Karpas-422 (cell line): Measurements from ENCODE around the gene OR10A2. TPM values are rescaled to one million over a fixed set of nuclear protein-coding genes. Genes with fewer than 3 reads are reported as not detected.

Source experiments
- DNase-seq: peaks from one replicate; pipeline ENCODE4 v3.0.0-alpha.2; 2015
- H2AFZ ChIP-seq: fragments of 200-600 bp; sonication (generic); 2 replicates; pipeline ENCODE4 v1.6.1; 2014; ENCODE audit warnings: antibody characterized with exemption, low read length, mixed read lengths
- H3K27ac ChIP-seq: fragments of 200-600 bp; sonication (generic); 2 replicates; pipeline ENCODE4 v1.5.1; 2014; ENCODE audit warnings: mild to moderate bottlenecking, low read length, moderate library complexity
- H3K27me3 ChIP-seq: fragments of 200-600 bp; sonication (generic); 2 replicates; pipeline ENCODE4 v1.6.1; 2014; ENCODE audit warnings: low read length, mixed read lengths
- H3K36me3 ChIP-seq: fragments of 200-600 bp; sonication (generic); 2 replicates; pipeline ENCODE4 v1.6.1; 2014; ENCODE audit warnings: low read length, mixed read lengths; ENCODE audit not compliant: insufficient read depth
- H3K4me1 ChIP-seq: fragments of 200-600 bp; sonication (generic); 2 replicates; pipeline ENCODE4 v1.6.1; 2014; ENCODE audit warnings: mild to moderate bottlenecking, low read length, mixed read lengths
- H3K4me2 ChIP-seq: fragments of 200-600 bp; sonication (generic); 2 replicates; pipeline ENCODE4 v1.6.1; 2014; ENCODE audit warnings: low read length, low read depth, mild to moderate bottlenecking; ENCODE audit not compliant: poor library complexity, severe bottlenecking
- H3K4me3 ChIP-seq: fragments of 200-600 bp; sonication (generic); 2 replicates; pipeline ENCODE4 v1.5.1; 2014; ENCODE audit warnings: mild to moderate bottlenecking, antibody characterized with exemption, low read length, mixed read lengths
- H3K79me2 ChIP-seq: fragments of 200-600 bp; sonication (generic); 2 replicates; pipeline ENCODE4 v1.6.1; 2014; ENCODE audit warnings: mild to moderate bottlenecking, low read length, mixed read lengths
- H3K9ac ChIP-seq: fragments of 200-600 bp; sonication (generic); 2 replicates; pipeline ENCODE4 v1.6.0; 2014; ENCODE audit warnings: low read length
- H3K9me2 ChIP-seq: fragments of 200-600 bp; sonication (generic), shearing (Covaris generic); replicated peaks from 2 replicates; pipeline ENCODE4 v1.6.0; 2014; ENCODE audit warnings: mild to moderate bottlenecking, low read length, moderate library complexity; ENCODE audit not compliant: insufficient read depth
- H3K9me3 ChIP-seq: fragments of 300-700, 200-600 bp; sonication (generic); 2 replicates; pipeline ENCODE4 v1.6.1; 2014; ENCODE audit warnings: low read length, mixed read lengths
- H4K20me1 ChIP-seq: fragments of 200-600 bp; sonication (generic); 2 replicates; pipeline ENCODE4 v1.6.1; 2014; ENCODE audit warnings: mild to moderate bottlenecking, antibody characterized with exemption, low read length, low read depth; ENCODE audit not compliant: insufficient read depth
- total RNA-seq: library from RNA; depleted of rRNA; stranded (reverse); fragments of >200 nt; shearing (Covaris generic); gene quantifications from 2 replicates; pipeline ENCODE4 v1.2.3, GENCODE V29; 2014; ENCODE audit warnings: low replicate concordance; rRNA removed

Gene OR10A2
- total RNA-seq, 1 experiment from 2014 or later: not detected

- no peaks in the 10 kb centered on the region for H3K9me2 ChIP-seq
- H3K27ac ChIP-seq: no peak overlapping the region
- H3K4me2 ChIP-seq: no peak overlapping the region
- no peaks in the 10 kb centered on the region for H3K27me3 ChIP-seq
- no peak overlapping the region for H3K9ac ChIP-seq
- no peaks in the 10 kb centered on the region for H4K20me1 ChIP-seq
- no peaks in the 10 kb centered on the region for H3K79me2 ChIP-seq
- H3K4me3 ChIP-seq: no peak overlapping the region
- H3K4me1 ChIP-seq: no peaks in the 10 kb centered on the region
- H2AFZ ChIP-seq: no peak overlapping the region
- H3K36me3 ChIP-seq: no peaks in the 10 kb centered on the region
- DNase-seq: no peak
- no peaks in the 10 kb centered on the region for H3K9me3 ChIP-seq
Measured at GRCh38 chr11:6911948-6912347, 49.1 kb downstream of the OR10A2 start.

DNA sequence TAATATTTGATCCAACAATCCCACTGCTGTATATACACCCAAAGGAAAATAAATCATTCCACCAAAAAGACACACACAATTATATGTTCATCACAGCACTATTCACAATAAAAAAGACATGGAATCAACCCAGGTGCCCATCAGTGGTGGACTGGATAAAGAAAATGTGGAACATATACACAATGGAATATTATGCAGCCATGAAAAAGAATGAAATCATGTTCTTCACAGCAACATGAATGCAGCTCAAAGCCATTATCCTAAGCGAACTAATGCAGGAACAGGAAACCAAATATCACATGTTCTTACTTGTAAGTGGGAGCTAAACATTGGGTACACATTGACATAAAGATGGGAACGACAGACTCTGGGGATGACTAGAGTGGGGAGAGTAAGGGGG, 56.8 kb downstream of the OR10A2 start:
- no peak overlapping the region for H3K9ac ChIP-seq
- H3K4me1 ChIP-seq: no peaks in the 10 kb centered on the region
- no peaks in the 10 kb centered on the region for H3K9me2 ChIP-seq
- H3K79me2 ChIP-seq: no peaks in the 10 kb centered on the region
- no peak overlapping the region for H2AFZ ChIP-seq
- DNase-seq: no peak
- no peaks in the 10 kb centered on the region for H3K27me3 ChIP-seq
- no peak overlapping the region for H3K27ac ChIP-seq
- no peaks in the 10 kb centered on the region for H3K36me3 ChIP-seq
- H3K9me3 ChIP-seq: no peaks in the 10 kb centered on the region
- no peak overlapping the region for H3K4me2 ChIP-seq
- no peaks in the 10 kb centered on the region for H4K20me1 ChIP-seq
- no peak overlapping the region for H3K4me3 ChIP-seq

DNA sequence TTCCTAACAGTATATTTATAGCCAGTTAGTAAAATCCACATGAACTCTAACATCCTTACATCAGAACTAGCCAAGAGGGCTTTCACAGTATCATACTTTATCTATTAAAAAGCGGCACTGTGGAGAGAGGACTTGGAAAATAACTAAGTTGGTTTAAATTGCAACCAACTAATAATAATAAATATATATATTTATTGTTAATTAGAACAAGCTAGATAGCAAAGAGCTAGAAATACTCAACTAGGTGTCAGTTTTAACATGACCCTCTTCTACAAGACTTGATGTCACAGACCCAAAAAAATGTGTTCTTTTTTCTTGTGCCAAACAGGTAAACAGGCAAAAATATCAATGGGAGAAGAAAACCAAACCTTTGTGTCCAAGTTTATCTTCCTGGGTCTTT, 57.8 kb downstream of the OR10A2 start, which contains the start of gene OR2D3:
Gene OR2D3 (plus strand): TSS at position 301 of the 400 bp plus-strand sequence. CDS start 0 bp downstream, at position 301.
- Histone ChIP-seq H2AFZ (no peak within 1 kb of the TSS), H3K4me1 (peaks cover 3% of the 10 kb centered on the region), H3K36me3 (no peaks in the 10 kb centered on the region), H3K9me3 (no peaks in the 10 kb centered on the region), H3K27ac (no peak within 1 kb of the TSS), H3K79me2 (no peaks in the 10 kb centered on the region), H3K4me3 (no peak within 1 kb of the TSS), H3K9ac (no peak within 1 kb of the TSS), H3K4me2 (no peak within 1 kb of the TSS), H3K9me2 (no peaks in the 10 kb centered on the region), H4K20me1 (no peaks in the 10 kb centered on the region), H3K27me3 (no peaks in the 10 kb centered on the region)
- DNase-seq: no peak

Other genes with a start within 250 kb of the OR10A2 start
- gene TPP1, start 243.6 kb upstream of the OR10A2 start, total RNA-seq: 41.5 and 45.5 TPM in 2 replicates
- 0.04 and 0.11 TPM in 2 replicates for gene DCHS1, start 207.2 kb upstream of the OR10A2 start, total RNA-seq
- 55.4 and 67.3 TPM in 2 replicates for gene MRPL17, start 179.7 kb upstream of the OR10A2 start, total RNA-seq
- 0.22 and 0.48 TPM in 2 replicates for gene OR2AG2, start 91.1 kb upstream of the OR10A2 start, total RNA-seq
- gene OR2AG1, start 80.0 kb upstream of the OR10A2 start, total RNA-seq: not detected in 2 replicates
- gene OR6A2, start 63.4 kb upstream of the OR10A2 start, total RNA-seq: 0.54 and 2.9 TPM in 2 replicates
- gene OR10A5, start 17.4 kb upstream of the OR10A2 start, total RNA-seq: not detected in 2 replicates
- gene OR10A4, start 13.6 kb downstream of the OR10A2 start, total RNA-seq: not detected in 2 replicates
- 0.36 and 0.71 TPM in 2 replicates for gene OR2D2, start 29.4 kb downstream of the OR10A2 start, total RNA-seq
- not detected in 2 replicates for gene OR2D3, start 57.9 kb downstream of the OR10A2 start, total RNA-seq
- 12.3 and 26.9 TPM in 2 replicates for gene ZNF215, start 63.4 kb downstream of the OR10A2 start, total RNA-seq
- gene ZNF214, start 157.3 kb downstream of the OR10A2 start, total RNA-seq: not detected in 2 replicates
- 0.19 and 0.51 TPM in 2 replicates for gene NLRP14, start 157.4 kb downstream of the OR10A2 start, total RNA-seq
- gene RBMXL2, start 225.9 kb downstream of the OR10A2 start, total RNA-seq: 0.14 TPM in 1 of 2 replicates, not detected in the other